Chondrocyte (in vitro differentiated cells): ENCODE measurements around the gene ACTR6. TPM values are rescaled to one million over a fixed set of nuclear protein-coding genes. Genes with fewer than 3 reads are reported as not detected.

Source experiments
- DNase-seq: peaks from one replicate; pipeline ENCODE4 v3.0.0; 2021; ENCODE audit warnings: mixed read lengths, low spot score
- H3K27ac Mint-ChIP-seq: one replicate; pipeline ENCODE4 v1.8.0; 2021; ENCODE audit warnings: mild to moderate bottlenecking, moderate library complexity, mixed read lengths; ENCODE audit not compliant: unreplicated experiment
- H3K27me3 Mint-ChIP-seq: 2 replicates; pipeline ENCODE4 v1.8.0; 2021; ENCODE audit warnings: low read depth, mixed read lengths
- H3K36me3 Mint-ChIP-seq: 2 replicates; pipeline ENCODE4 v1.8.0; 2021; ENCODE audit warnings: low read depth, mixed read lengths
- H3K4me1 Mint-ChIP-seq: 2 replicates; pipeline ENCODE4 v1.8.0; 2021; ENCODE audit warnings: low read depth, mild to moderate bottlenecking, mixed read lengths
- H3K4me3 Mint-ChIP-seq: one replicate; pipeline ENCODE4 v1.8.0; 2021; ENCODE audit warnings: mild to moderate bottlenecking, moderate library complexity, mixed read lengths; ENCODE audit not compliant: unreplicated experiment
- H3K9me3 Mint-ChIP-seq: 2 replicates; pipeline ENCODE4 v1.8.0; 2021; ENCODE audit warnings: low read depth, mixed read lengths
- CTCF ChIP-seq: fragments of 200-600 bp; sonication (generic); IDR thresholded peaks from 2 replicates; pipeline ENCODE4 v1.5.0; 2021; ENCODE audit warnings: antibody characterized with exemption, mild to moderate bottlenecking, moderate library complexity
- total RNA-seq: library from RNA; stranded (reverse); gene quantifications from 3 replicates; pipeline ENCODE4 v1.2.1, GENCODE V29; 2021

The ACTR6 gene
- total RNA-seq, 1 donor from 2014 or later, result 20.7 TPM

- no peak for DNase-seq
- TF ChIP-seq CTCF, result peak; percentile 93
- Mint-ChIP-seq H3K27me3 (no peaks in the 10 kb centered on the region), H3K27ac (no peak overlapping the region), H3K4me1 (peaks cover 4% of the 10 kb centered on the region), H3K4me3 (no peak overlapping the region), H3K9me3 (no peaks in the 10 kb centered on the region), H3K36me3 (no peaks in the 10 kb centered on the region)
These were observed 34.1 kb downstream of the ACTR6 start for GRCh38 chr12:100234591-100235304.

GRCh38 chr12:100238801-100239200 is 38.2 kb downstream of the ACTR6 start:
- Mint-ChIP-seq H3K27me3 (no peaks in the 10 kb centered on the region), H3K27ac (no peak overlapping the region), H3K36me3 (no peaks in the 10 kb centered on the region), H3K9me3 (no peaks in the 10 kb centered on the region), H3K4me1 (peaks cover 4% of the 10 kb centered on the region), H3K4me3 (no peak overlapping the region)
- no peak for DNase-seq
- TF ChIP-seq CTCF, result no peak

GRCh38 chr12:100239589-100239988 is 39.0 kb downstream of the ACTR6 start:
- DNase-seq, result no peak
- H3K36me3 Mint-ChIP-seq, result no peaks in the 10 kb centered on the region
- no peaks in the 10 kb centered on the region for H3K27me3 Mint-ChIP-seq
- no peaks in the 10 kb centered on the region for H3K9me3 Mint-ChIP-seq
- no peak overlapping the region for H3K27ac Mint-ChIP-seq
- no peak for TF ChIP-seq CTCF
- H3K4me1 Mint-ChIP-seq, result no peaks in the 10 kb centered on the region
- H3K4me3 Mint-ChIP-seq, result no peak overlapping the region

GRCh38 chr12:100243137-100243536 is 42.5 kb downstream of the ACTR6 start:
- TF ChIP-seq CTCF, result no peak
- Mint-ChIP-seq H3K4me1 (no peaks in the 10 kb centered on the region), H3K4me3 (no peak overlapping the region), H3K27ac (no peak overlapping the region), H3K36me3 (no peaks in the 10 kb centered on the region), H3K9me3 (no peaks in the 10 kb centered on the region), H3K27me3 (no peaks in the 10 kb centered on the region)
- DNase-seq, result no peak

GRCh38 chr12:100247765-100248164 is 47.1 kb downstream of the ACTR6 start:
- Mint-ChIP-seq H3K27ac (no peak overlapping the region), H3K9me3 (no peaks in the 10 kb centered on the region), H3K4me1 (peaks cover 8% of the 10 kb centered on the region), H3K4me3 (no peak overlapping the region), H3K36me3 (no peaks in the 10 kb centered on the region), H3K27me3 (no peaks in the 10 kb centered on the region)
- TF ChIP-seq CTCF, result no peak
- DNase-seq, result no peak
